Measurements from ENCODE around the gene POU6F1.
"Not testable (repeated sequence)": the region's sequence is repeated elsewhere in the genome, so short reads cannot be mapped to it uniquely, and the experiment has no call there.

POU6F1 gene

DNA sequence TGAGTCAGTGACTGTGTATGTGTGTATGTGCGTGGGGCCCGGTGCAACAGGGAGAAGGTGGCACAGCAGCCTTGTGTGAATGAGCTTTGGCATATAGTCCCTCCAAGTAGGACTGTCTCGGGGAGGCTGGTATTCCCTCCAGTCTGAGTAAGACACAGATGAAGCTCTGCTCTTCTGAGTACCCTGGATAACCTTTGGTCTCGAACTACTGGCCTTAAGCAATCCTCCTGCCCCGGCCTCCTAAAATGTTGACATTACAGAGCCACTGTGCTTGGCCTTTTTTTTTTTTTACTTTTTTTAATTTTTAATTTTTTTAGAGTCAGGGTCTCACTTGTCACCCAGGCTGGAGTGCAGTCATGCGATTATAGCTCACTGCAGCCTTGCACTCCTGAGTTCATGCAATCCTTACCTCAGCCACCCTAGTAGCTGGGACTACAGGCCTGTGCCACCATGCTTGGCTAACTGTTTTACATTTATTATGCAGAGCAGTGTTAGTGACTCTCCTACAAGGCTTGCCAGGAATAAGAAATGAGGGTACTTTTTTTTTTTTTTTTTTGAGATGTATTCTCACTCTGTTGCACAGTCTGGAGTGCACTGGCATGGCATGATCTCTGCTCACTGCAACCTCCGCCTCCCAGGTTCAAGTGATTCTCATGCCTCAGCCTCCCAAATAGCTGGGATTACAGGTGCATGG, 11.4 kb upstream of the POU6F1 start:
- Histone ChIP-seq H4K20me1 (ENCODE audit: insufficient read depth, low read length) (no peaks in the 10 kb centered on the region), H3K36me3 (replicated peaks; ENCODE audit: low read depth, low read length) (no peaks in the 10 kb centered on the region), H2AFZ (ENCODE audit: low read depth, low read length) (no peak overlapping the region), H3K9ac (ENCODE audit: low read length) (no peak overlapping the region), H3K9me3 (ENCODE audit: insufficient read depth, low read length) (no peaks in the 10 kb centered on the region), H3K4me3 (ENCODE audit: low read length) (no peak overlapping the region), H3K4me2 (ENCODE audit: low read length) (no peak overlapping the region), H3K27ac (ENCODE audit: low read length) (no peak overlapping the region), H3K4me1 (ENCODE audit: low read length) (no peaks in the 10 kb centered on the region), H3K27me3 (ENCODE audit: low read depth, low read length) (no peaks in the 10 kb centered on the region), H3K79me2 (ENCODE audit: low read length) (no peaks in the 10 kb centered on the region)
- TF ChIP-seq EZH2phosphoT487 (IDR thresholded peaks at IDR 0.05; ENCODE audit: low read depth), result no peak
- TF ChIP-seq, protein P1, sequence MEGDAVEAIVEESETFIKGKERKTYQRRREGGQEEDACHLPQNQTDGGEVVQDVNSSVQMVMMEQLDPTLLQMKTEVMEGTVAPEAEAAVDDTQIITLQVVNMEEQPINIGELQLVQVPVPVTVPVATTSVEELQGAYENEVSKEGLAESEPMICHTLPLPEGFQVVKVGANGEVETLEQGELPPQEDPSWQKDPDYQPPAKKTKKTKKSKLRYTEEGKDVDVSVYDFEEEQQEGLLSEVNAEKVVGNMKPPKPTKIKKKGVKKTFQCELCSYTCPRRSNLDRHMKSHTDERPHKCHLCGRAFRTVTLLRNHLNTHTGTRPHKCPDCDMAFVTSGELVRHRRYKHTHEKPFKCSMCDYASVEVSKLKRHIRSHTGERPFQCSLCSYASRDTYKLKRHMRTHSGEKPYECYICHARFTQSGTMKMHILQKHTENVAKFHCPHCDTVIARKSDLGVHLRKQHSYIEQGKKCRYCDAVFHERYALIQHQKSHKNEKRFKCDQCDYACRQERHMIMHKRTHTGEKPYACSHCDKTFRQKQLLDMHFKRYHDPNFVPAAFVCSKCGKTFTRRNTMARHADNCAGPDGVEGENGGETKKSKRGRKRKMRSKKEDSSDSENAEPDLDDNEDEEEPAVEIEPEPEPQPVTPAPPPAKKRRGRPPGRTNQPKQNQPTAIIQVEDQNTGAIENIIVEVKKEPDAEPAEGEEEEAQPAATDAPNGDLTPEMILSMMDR (IDR thresholded peaks at IDR 0.05; ENCODE audit: low read depth, low read length), result no peak

DNA sequence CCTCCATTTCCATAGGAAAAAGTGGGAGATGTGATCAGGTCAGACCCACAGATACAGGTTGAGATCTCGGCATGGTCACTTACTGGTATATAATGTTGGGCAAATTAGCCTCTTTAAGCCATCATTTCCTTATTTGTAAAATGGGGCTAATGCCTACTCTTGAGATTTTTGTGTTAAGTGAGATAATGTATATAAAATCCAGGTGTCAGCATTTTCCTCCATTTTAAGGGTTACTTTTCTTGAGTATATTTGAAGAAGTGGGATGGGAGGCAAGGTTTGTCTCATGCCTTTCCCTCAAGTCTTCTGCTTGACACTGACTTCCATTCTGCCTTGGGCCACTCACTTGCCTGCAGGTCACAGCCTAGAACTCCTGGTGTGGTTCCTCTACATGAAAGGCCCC, 10.1 kb upstream of the POU6F1 start:
- Histone ChIP-seq H3K4me1 (ENCODE audit: low read length) (no peaks in the 10 kb centered on the region), H3K79me2 (ENCODE audit: low read length) (no peaks in the 10 kb centered on the region)
- TF ChIP-seq, protein P1 (IDR thresholded peaks at IDR 0.05; ENCODE audit: low read depth, low read length), result no peak
- no peak for TF ChIP-seq EZH2phosphoT487 (IDR thresholded peaks at IDR 0.05; ENCODE audit: low read depth)

DNA sequence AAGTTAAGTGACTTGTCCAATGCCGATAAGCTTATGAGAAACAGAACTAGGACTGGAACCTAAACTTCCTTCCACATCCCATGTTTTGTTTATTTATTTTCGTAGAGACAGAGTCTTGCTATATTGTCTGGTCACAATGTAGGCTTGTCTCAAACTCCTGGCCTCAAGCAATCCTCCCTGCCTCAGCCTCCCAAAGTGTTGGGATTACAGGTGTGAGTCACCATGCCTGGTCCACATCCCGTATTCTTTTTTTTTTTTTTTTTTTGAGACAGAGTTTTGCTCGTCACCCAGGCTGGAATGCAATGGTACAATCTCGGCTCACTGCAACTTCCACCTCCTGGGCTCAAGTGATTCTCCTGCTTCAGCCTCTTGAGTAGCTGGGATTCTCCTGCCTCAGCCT, 9.2 kb upstream of the POU6F1 start:
- H3K27ac ChIP-seq (ENCODE audit: low read length); H3K4me2 ChIP-seq (ENCODE audit: low read length); H3K4me1 ChIP-seq (ENCODE audit: low read length); H3K36me3 ChIP-seq (replicated peaks; ENCODE audit: low read depth, low read length); H3K9ac ChIP-seq (ENCODE audit: low read length); H3K27me3 ChIP-seq (ENCODE audit: low read depth, low read length); H4K20me1 ChIP-seq (ENCODE audit: insufficient read depth, low read length); H3K4me3 ChIP-seq (ENCODE audit: low read length); H3K9me3 ChIP-seq (ENCODE audit: insufficient read depth, low read length); H3K79me2 ChIP-seq (ENCODE audit: low read length); H2AFZ ChIP-seq (ENCODE audit: low read depth, low read length): not testable (repeated sequence)

More for the DNA sequence above, 10.1 kb upstream of the POU6F1 start:
- Histone ChIP-seq H3K4me3 (ENCODE audit: low read length) (no peak overlapping the region), H3K4me2 (ENCODE audit: low read length) (no peak overlapping the region), H3K27me3 (ENCODE audit: low read depth, low read length) (no peaks in the 10 kb centered on the region), H3K9me3 (ENCODE audit: insufficient read depth, low read length) (no peaks in the 10 kb centered on the region), H3K9ac (ENCODE audit: low read length) (no peak overlapping the region), H3K27ac (ENCODE audit: low read length) (no peak overlapping the region), H4K20me1 (ENCODE audit: insufficient read depth, low read length) (no peaks in the 10 kb centered on the region), H2AFZ (ENCODE audit: low read depth, low read length) (no peak overlapping the region), H3K36me3 (replicated peaks; ENCODE audit: low read depth, low read length) (no peaks in the 10 kb centered on the region)

DNA sequence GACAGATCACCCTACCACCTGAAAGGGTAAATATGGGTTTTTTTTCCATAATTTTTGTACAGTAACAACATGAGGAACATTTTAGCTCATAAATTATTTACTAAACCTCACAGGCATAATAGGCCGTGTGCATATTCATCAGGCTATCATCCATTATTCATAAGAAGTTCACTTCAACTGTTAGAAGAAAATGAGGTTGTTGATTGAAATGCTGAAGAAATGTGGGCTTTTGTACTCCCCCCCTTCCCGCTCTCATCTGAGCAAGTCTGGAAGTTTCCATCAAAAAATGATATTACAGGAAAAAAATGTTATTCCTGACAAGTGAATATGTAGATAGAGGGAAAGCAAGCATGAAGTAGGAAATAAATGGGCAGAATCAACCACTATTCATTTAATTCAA, 7.9 kb upstream of the POU6F1 start:
- H3K4me1 ChIP-seq (ENCODE audit: low read length), result no peaks in the 10 kb centered on the region
- no peak for TF ChIP-seq EZH2phosphoT487 (IDR thresholded peaks at IDR 0.05; ENCODE audit: low read depth)
- H3K4me3 ChIP-seq (ENCODE audit: low read length), result no peak overlapping the region
- no peaks in the 10 kb centered on the region for H3K79me2 ChIP-seq (ENCODE audit: low read length)
- no peak overlapping the region for H3K9ac ChIP-seq (ENCODE audit: low read length)
- H3K27ac ChIP-seq (ENCODE audit: low read length), result no peak overlapping the region
- H3K4me2 ChIP-seq (ENCODE audit: low read length), result no peak overlapping the region
- no peaks in the 10 kb centered on the region for H4K20me1 ChIP-seq (ENCODE audit: insufficient read depth, low read length)
- H3K36me3 ChIP-seq (replicated peaks; ENCODE audit: low read depth, low read length), result no peaks in the 10 kb centered on the region
- no peaks in the 10 kb centered on the region for H3K27me3 ChIP-seq (ENCODE audit: low read depth, low read length)
- H3K9me3 ChIP-seq (ENCODE audit: insufficient read depth, low read length), result no peaks in the 10 kb centered on the region
- no peak overlapping the region for H2AFZ ChIP-seq (ENCODE audit: low read depth, low read length)

DNA sequence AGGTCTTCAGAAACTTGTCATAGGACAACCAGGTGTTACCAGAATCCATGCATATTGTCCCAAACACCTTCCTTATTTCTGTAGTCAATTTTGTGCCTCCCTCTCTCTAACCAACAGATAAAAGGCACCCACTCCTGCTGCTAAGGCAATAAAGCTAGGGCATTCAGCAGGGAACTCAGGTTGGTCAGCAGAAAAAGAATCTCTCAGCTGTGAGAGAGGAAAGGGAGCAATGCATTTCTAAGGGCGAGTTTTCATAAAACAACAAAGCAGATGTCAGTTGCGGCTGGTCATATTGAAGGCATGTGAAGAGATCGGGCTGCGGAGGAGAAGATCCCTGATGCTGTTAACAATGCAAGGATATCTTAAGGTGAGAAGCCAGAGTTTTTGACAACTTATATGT, 7.4 kb upstream of the POU6F1 start:
- Histone ChIP-seq H3K9me3 (ENCODE audit: insufficient read depth, low read length) (no peaks in the 10 kb centered on the region), H3K27me3 (ENCODE audit: low read depth, low read length) (no peaks in the 10 kb centered on the region), H4K20me1 (ENCODE audit: insufficient read depth, low read length) (no peaks in the 10 kb centered on the region), H3K4me3 (ENCODE audit: low read length) (no peak overlapping the region), H3K27ac (ENCODE audit: low read length) (no peak overlapping the region), H3K36me3 (replicated peaks; ENCODE audit: low read depth, low read length) (no peaks in the 10 kb centered on the region), H3K79me2 (ENCODE audit: low read length) (no peaks in the 10 kb centered on the region), H3K9ac (ENCODE audit: low read length) (no peak overlapping the region), H3K4me2 (ENCODE audit: low read length) (no peak overlapping the region), H3K4me1 (ENCODE audit: low read length) (no peaks in the 10 kb centered on the region), H2AFZ (ENCODE audit: low read depth, low read length) (no peak overlapping the region)
- TF ChIP-seq, protein P1 (IDR thresholded peaks at IDR 0.05; ENCODE audit: low read depth, low read length), result no peak
- no peak for TF ChIP-seq EZH2phosphoT487 (IDR thresholded peaks at IDR 0.05; ENCODE audit: low read depth)
